ENCODE measurements around the gene CIDEC.

GRCh38 chr3:9915254-9916141 is 35.4 kb upstream of the CIDEC start:
- TF ChIP-seq, protein P1, sequence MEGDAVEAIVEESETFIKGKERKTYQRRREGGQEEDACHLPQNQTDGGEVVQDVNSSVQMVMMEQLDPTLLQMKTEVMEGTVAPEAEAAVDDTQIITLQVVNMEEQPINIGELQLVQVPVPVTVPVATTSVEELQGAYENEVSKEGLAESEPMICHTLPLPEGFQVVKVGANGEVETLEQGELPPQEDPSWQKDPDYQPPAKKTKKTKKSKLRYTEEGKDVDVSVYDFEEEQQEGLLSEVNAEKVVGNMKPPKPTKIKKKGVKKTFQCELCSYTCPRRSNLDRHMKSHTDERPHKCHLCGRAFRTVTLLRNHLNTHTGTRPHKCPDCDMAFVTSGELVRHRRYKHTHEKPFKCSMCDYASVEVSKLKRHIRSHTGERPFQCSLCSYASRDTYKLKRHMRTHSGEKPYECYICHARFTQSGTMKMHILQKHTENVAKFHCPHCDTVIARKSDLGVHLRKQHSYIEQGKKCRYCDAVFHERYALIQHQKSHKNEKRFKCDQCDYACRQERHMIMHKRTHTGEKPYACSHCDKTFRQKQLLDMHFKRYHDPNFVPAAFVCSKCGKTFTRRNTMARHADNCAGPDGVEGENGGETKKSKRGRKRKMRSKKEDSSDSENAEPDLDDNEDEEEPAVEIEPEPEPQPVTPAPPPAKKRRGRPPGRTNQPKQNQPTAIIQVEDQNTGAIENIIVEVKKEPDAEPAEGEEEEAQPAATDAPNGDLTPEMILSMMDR (IDR thresholded peaks at IDR 0.05) = no peak; the same call in 1 of the 2 replicates
- no peak for TF ChIP-seq POLR2AphosphoS5 (IDR thresholded peaks at IDR 0.05; ENCODE audit: low read depth, low read length)
